SH-SY5Y (cell line): Measurements from ENCODE around the gene NPIPB2.

Experiments
- GATA2 ChIP-seq: IDR thresholded peaks from 2 replicates; pipeline ENCODE4 v1.6.1; 2011; ENCODE audit warnings: mild to moderate bottlenecking, low read depth, low read length
- GATA3 ChIP-seq: IDR thresholded peaks from 2 replicates; pipeline ENCODE4 v1.6.1; 2011; ENCODE audit warnings: low read depth, mild to moderate bottlenecking, low read length, moderate library complexity

GRCh38 chr16:11968577-11968976, 26.7 kb upstream of the NPIPB2 start:
- no peak for TF ChIP-seq GATA2
- TF ChIP-seq GATA3 = no peak
